MV-4-11 (cell line): Measurements from ENCODE around the gene NDUFA6.
"Not testable (repeated sequence)": the region's sequence is repeated elsewhere in the genome, so short reads cannot be mapped to it uniquely, and the experiment has no call there.

Source experiments
- DNase-seq: peaks from one replicate; lab custom pipeline; 2025; lab: John Stamatoyannopoulos, UW

NDUFA6 gene

DNA sequence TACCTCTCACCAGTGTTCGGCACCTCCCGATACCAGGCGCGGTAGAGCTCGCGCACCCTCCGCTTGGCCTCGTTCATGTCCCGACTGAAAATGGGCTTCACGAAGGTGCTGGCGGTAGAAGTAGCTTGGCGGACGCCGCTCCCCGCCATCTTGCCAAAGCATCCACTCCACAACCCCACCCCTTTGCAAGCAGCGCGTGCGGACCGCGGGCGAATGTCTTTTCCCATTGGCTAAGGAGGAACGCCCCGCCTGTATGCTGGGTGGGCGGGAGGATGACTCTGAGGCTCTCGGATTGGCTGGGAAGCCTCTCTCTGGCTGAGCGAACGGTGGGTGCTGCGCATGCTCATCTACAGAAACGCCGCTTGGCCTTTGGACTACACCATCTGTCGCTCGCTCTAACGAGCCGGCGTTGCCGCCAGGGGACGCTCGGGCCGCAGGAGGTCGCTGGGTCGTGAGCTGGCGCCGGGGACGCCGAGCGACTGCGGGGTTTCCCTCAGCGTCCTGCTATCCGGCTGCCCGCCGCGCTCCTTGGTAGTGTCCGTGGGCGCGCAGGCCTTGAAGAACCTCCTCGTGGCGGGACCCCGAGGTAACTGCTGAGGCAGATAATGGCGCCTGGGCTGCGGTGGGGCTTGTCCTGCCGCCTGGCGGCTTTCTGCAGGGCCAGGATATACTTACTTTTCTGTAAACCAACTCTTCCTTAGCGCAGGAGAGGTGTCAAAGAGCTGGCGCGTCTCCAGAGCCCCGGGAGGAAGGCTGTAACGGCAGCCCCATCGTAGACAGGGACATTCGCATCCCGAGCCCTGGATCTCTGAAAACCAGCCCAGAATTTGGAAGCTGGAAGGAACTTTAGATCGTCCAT is at the start of gene NDUFA6:
Gene NDUFA6 (minus strand): TSS at position 177 of the 859 bp plus-strand sequence. CDS start 28 bp downstream, at position 149.
- peak; percentile 100 for DNase-seq

DNA sequence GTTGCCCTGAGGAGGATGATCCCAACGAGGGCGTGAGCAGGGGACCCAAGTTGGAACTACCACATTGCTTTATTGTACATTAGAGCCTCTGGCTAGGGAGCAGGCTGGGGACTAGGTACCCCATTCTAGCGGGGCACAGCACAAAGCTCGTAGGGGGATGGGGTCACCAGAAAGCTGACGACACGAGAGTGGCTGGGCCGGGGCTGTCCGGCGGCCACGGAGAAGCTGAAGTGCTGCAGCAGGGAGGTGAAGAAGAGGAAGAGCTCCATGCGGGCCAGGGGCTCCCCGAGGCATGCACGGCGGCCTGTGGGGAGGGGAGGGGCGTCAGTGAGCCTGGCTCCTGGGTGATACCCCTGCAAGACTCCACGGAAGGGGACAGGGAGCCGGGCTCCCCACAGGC is 49.6 kb upstream of the NDUFA6 start:
- DNase-seq: not testable (repeated sequence)

DNA sequence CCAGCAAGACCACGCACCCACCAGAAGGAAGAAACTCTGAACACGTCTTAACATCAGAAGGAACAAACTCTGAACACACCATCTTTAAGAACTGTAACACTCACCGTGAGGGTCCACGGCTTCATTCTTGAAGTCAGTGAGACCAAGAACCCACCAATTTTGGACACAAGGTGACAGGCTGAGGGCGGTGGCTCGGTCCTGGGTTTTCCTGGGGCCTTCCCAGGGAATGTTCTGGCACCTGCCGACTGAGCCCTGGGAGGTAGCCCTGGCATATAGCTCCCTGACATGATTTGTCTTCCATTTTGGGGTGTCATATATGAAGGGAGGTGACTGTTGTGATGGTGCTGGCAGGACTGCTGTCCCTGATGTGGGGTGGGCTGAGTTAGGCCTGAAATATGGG is 48.9 kb upstream of the NDUFA6 start:
- DNase-seq: not testable (repeated sequence)

DNA sequence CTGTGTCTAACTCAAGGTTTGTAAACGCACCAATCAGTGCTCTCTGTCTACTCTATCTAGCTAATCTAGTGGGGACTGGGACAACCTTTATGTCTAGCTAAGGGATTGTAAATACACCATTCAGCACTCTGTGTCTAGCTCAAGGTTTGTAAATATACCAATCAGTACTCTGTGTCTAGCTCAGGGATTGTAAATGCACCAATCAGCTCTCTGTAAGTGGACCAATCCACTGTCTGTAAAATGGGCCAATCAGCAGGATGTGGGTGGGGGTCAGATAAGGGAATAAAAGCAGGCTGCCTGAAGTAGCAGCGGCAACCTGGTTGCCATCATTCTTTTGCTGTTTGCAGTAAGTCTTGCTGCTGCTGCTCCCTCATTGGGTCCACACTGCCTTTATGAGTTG is 48.4 kb upstream of the NDUFA6 start:
- DNase-seq: no peak

DNA sequence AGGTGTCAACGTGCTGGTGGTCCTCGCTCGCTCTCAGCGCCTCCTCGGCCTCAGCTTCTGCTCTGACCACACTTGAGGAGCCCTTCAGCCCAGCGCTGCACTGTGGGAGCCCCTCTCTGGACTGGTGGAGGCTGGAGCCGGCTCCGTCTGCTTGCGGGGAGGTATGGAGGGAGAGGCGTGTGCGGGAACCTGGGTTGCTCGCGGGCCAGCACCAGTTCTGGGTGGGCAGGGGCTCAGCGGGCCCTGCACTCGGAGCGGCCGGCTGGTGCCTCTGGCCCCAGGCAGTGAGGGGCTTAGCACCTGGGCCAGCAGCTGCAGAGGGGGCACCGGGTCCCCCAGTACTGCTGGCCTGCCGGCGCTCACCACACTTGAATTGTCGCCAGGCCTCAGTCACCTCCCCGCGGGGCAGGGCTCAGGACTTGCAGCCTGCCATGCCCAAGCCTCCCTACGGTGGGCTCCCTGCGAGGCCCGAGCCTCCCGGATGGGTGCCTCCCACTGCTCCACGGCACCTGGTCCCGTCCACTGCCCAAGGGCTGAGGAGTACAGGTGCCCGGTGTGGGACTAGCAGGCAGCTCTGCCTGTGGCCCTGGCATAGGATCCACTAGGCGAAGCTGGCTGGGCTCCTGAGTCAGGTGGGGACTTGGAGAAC is 47.7 kb upstream of the NDUFA6 start:
- no peak for DNase-seq

DNA sequence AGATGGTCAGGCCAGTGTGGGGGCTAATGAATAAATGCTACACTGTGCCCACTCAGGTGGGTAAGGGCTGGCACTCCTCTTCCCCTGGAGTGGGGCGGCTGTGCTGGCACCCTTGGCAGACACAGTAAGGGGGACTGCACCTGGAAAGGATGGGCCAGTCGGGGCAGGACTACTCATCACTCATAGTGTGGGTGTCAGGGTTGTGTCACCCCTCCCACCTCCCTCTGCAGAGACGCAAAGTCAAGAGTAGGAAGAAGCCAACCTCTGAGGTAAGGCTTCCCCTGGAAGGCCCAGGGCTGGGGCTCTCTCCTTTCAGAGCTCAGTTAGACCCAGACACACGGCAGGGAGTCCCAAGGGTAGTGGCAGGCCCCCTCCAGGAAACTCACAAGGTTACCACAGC is 45.1 kb upstream of the NDUFA6 start:
- not testable (repeated sequence) for DNase-seq

DNA sequence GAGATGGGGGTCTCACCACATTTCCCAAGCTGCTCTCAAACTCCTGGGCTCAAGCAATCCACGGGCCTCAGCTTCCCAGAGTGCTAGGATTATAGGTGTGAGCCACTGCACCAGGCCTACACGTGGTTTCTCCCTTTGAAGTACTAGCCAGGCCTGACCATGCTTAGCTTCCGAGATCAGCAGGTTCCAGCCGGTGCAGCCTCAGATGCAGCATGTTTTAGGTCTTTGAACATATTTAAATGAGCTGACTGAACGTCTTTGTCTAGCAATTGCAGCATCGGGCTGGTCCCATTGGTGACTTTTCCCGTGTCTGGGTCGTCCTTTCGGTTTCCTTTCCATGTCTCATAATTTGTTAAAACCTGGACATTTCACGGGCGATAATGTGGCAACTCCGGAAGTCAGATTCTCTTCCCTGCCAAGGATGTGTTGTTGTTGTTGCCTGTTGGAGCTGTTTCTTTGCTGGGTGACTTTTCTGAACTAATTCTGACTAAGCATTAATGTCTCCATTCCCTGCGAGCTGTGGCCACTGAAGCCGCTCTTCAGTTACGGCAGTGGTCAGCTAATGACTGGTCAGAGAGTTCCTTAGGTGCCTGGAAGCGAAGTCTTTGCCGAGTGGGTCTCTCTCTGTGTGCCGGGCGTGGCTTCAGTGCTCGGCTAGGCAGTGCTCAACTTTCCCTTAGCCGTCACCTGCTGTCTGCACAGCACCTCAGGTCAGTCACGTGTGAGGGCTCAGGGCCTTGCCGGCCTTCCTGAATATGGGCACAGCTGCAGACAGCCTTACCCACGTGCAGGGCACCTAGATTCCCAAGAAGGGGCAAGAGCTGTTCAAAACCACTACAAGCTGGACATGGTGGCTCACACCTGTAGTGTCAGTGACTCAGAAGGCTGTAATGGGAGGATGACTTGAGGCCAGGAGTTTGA is 43.8 kb upstream of the NDUFA6 start:
- no peak for DNase-seq

DNA sequence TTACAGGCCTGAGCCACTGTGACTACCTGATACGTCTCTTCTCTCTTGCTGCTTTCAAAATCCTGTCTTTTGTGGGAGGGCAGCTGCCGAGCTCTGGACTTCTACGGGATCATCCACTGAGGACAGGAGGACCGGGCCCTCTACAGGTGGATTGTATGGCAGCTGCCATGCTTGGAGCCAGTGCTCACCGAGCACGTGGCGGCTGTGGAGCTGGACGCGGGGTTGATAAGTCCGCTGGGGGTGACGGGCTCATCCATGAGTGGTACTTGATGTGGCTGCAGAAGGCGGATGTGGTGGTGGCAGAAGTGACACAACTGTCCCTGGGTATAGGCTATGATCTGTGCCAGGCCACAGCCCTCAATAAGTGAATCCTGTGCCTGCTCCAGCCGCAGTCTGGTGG is 41.9 kb upstream of the NDUFA6 start:
- DNase-seq: no peak

DNA sequence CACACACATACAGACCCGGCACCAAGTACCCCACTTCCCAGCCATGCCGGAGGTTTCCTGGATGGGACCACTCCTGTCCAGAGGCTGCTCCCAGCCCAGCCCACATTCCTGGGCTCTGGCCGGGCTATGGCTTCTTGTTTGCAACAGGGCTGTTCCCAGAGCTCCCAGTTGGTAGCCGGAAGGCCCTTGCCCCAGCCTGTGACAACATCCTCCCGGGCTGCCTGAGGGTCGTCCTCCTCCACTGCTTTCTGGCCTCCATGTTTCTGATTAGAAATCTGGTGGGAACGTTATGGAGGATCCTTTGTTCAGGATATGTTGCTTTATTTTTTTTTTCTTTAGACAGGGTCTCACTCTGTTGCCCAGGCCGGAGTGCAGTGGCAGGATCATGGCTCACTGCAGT is 41.0 kb upstream of the NDUFA6 start:
- DNase-seq: no peak

DNA sequence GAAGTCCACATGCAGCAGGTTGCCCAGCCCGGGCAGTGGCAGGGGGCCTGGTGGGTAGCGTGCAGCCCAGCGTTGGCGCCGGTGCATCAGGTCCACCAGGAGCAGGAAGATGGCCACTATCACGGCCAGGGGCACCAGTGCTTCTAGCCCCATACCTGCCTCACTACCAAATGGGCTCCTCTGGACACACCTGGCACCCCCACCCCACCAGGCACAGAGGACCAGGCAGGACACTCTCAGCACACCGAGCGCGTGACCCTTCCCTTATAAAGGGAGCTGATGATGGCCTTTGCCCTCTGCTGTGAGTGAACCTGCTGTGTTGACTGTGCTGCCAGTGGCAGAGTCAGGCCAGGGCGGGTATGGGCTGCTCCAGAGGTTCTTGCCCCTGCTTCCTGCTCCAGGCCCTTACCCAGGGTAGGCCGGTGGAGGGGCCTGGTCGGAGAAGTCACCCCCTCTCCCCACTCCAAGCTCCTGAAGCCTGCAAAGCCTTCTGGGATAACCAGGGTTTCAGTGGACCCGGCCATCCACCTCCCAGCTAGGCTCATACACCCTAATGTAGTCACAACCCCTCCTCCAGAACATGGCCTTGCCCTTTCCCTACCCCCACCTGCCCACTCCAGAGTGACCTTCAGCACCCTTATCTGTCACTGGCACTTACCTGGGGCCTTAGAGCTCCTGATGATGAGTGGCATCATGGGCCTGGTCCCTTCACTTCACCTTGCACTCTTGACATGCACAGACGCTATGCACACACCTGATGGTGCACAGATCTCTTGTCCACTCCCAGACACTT is 40.3 kb upstream of the NDUFA6 start, which contains the start of gene CYP2D6:
Gene CYP2D6 (minus strand): TSS at position 172 of the 793 bp plus-strand sequence. CDS start 19 bp downstream, at position 153.
- DNase-seq: not testable (repeated sequence)

DNA sequence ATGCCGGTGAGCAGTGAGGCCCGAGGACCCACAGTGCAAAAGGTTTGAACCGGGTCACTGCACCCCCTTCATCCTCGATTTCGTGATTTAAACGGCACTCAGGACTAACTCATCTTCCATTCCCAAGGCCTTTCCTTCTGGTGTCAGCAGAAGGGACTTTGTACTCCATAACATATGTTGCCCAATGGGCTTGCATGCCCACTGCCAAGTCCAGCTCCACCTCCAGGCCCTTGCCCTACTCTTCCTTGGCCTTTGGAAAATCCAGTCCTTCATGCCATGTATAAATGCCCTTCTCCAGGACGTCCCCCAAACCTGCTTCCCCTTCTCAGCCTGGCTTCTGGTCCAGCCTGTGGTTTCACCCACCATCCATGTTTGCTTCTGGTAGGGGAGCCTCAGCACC is 39.6 kb upstream of the NDUFA6 start:
- not testable (repeated sequence) for DNase-seq

DNA sequence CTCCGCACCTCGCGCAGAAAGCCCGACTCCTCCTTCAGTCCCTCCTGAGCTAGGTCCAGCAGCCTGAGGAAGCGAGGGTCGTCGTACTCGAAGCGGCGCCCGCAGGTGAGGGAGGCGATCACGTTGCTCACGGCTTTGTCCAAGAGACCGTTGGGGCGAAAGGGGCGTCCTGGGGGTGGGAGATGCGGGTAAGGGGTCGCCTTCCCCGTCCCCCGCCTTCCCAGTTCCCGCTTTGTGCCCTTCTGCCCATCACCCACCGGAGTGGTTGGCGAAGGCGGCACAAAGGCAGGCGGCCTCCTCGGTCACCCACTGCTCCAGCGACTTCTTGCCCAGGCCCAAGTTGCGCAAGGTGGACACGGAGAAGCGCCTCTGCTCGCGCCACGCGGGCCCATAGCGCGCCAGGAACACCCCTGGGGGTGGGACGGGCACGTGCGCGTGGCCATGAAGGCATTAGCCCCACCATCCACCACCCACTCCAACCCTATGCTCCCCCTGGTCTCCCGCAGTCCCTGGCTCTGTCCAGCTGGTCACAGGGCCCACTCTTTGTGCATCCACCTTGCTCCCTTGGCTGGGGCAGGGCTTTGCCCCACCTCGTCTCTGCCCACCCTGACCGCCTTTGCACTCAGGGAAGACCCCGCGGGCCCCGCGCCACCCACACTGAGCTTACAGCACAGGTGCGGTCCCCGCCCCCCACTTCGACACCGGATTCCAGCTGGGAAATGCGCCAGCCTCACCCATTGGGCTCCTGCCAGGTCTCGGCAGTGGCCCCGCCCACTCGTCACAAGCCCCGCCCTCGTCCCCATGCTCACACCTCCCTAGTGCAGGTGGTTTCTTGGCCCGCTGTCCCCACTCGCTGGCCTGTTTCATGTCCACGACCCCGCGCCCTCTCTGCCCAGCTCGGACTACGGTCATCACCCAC is 38.5 kb upstream of the NDUFA6 start:
- not testable (repeated sequence) for DNase-seq

DNA sequence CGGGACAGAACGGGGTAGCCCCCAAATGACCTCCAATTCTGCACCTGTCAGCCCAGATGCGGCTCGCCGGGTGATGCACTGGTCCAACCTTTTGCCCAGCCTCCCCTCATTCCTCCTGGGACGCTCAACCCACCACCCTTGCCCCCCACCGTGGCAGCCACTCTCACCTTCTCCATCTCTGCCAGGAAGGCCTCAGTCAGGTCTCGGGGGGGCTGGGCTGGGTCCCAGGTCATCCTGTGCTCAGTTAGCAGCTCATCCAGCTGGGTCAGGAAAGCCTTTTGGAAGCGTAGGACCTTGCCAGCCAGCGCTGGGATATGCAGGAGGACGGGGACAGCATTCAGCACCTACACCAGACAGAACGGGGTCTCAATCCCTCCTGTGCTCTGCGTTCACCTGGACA is 37.4 kb upstream of the NDUFA6 start:
- DNase-seq: not testable (repeated sequence)

DNA sequence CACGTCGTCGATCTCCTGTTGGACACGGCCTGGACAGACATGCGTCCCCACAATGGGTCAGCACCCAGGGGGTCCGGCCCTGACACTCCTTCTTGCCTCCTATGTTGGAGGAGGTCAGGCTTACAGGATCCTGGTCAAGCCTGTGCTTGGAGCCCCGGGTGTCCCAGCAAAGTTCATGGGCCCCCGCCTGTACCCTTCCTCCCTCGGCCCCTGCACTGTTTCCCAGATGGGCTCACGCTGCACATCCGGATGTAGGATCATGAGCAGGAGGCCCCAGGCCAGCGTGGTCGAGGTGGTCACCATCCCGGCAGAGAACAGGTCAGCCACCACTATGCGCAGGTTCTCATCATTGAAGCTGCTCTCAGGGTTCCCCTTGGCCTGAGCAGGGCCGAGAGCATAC is 37.0 kb upstream of the NDUFA6 start:
- DNase-seq: no peak

DNA sequence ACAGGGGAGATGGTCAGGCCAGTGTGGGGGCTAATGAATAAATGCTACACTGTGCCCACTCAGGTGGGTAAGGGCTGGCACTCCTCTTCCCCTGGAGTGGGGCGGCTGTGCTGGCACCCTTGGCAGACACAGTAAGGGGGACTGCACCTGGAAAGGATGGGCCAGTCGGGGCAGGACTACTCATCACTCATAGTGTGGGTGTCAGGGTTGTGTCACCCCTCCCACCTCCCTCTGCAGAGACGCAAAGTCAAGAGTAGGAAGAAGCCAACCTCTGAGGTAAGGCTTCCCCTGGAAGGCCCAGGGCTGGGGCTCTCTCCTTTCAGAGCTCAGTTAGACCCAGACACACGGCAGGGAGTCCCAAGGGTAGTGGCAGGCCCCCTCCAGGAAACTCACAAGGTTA is 33.0 kb upstream of the NDUFA6 start:
- not testable (repeated sequence) for DNase-seq

DNA sequence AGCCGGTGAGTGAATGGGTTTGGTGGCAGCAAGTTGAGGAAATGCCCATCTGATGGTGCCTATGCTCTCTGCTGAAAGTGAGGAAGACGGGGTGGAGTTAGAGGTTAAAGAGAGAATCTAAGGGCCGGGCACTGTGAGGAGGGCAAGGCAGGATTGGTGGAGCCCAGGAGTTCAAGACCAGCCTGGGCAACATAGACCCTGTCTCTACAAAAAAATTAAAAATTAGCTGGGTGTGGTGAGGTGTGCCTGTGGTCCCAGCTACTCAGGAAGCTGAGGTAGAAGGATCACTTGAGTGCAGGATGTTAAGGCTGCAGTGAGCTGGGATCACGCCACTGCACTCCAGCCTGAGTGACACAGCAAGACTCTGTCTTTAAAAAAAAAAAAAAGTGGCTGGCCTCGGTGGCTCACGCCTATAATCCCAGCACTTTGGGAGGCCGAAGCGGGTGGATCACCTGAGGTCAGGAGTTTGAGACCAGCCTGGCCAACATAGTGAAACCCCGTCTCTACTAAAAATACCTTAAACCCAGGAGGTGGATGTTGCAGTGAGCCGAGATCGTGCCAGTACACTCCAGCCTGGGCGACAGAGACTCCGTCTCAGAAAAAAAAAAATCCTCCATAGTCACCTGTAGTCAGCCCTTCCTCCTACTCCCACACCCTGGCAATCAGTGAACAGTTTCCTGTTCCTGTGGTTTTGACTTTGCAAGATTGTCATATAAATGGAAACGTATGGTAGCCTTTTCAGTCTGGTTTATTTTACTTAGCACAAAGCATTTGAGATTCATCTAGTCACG is 29.9 kb upstream of the NDUFA6 start:
- DNase-seq: not testable (repeated sequence)

DNA sequence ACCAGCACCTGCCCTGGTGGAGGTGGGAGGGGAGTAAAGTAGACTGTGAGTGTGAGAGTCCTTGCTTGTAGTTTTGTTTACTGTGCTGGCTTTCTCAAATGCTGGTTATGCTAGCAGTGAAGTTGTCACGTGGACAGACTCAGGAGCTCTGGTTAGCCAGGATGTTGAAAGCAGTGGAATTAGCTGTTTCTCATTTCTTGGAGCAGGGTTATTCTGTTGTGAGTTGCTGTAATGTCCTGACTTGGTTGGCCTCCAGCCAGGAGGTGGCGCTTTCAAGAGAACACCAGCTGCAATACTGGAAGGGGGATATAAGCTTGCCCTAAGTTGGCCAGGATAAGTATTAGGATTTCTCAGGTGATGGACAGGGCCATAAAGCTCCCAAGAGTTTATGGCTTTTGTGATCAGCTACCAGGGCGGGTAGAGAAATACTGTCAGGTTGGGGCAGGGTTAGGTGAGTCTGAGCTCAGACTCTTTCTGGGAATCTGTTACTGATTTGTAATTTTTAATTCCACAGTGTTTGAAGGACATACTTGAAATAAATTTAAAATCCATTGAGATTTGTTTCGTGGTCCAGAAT is 26.4 kb upstream of the NDUFA6 start:
- DNase-seq: no peak

DNA sequence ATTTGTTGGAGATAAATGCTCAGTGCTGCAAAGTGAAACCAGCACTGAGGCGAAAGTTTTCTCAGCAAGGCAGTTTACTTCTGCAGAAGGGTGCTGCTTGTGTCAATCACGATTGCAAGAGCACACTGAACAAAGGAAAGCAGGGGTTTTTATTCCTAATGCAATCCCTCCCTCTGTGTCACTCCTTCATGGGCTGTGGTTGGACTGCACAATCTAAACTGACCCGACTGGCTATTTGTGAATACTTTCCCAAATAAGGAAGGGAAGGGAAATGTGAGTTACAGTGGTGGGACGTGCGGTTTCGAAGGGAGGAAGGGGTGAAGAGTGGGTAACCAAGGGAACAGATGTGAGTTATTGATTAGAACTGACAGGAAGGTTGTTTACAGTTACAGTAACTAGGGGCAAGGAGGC is 24.9 kb upstream of the NDUFA6 start:
- peak; percentile 81 for DNase-seq

DNA sequence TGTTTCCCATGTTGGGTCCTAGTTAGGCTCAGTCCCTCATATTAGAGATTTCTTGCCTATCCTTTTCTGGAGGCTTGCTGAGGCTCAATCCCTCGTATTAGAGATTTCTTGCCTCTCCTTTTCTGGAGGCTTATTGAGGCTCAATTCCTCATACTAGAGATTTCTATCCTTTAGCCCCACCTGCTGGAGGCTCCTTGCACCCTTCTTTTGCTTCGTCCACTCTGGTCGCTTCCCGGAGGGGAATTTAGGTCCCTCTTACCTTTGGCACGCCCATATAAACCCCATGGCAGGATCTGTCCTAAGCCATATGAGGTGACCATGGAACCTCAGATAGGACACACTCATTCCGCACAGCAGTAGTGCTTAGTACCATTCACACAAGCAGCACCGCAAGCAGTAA is 24.1 kb upstream of the NDUFA6 start:
- DNase-seq: no peak
